HepG2 (cell line): Measurements from ENCODE around the gene MVP. TPM values are rescaled to one million over a fixed set of nuclear protein-coding genes. Genes with fewer than 3 reads are reported as not detected.

Experiments used
- BHLHE40 ChIP-seq: IDR thresholded peaks from 2 replicates; pipeline ENCODE4 v1.6.1; 2011; ENCODE audit warnings: low read length, improper control_type of control experiment
- HDAC1 ChIP-seq: sonication (generic); formaldehyde crosslinking; IDR thresholded peaks from 2 replicates; pipeline ENCODE4 v1.5.1; 2020; ENCODE audit warnings: mild to moderate bottlenecking, missing genetic modification reagents
- NFE2 ChIP-seq: sonication (generic); formaldehyde crosslinking; IDR thresholded peaks from 2 replicates; pipeline ENCODE4 v1.4.0; 2020; ENCODE audit warnings: missing genetic modification reagents
- PHF5A ChIP-seq: IDR thresholded peaks from one replicate; pipeline ENCODE4 v1.6.1; 2018; ENCODE audit warnings: low read depth, missing genetic modification reagents; ENCODE audit not compliant: unreplicated experiment
- RARA ChIP-seq: IDR thresholded peaks from 2 replicates; pipeline ENCODE4 v1.6.1; 2016; ENCODE audit warnings: missing genetic modification reagents, missing compliant biosample characterization
- SNAPC2 ChIP-seq: sonication (generic); formaldehyde crosslinking; IDR thresholded peaks from 2 replicates; pipeline ENCODE4 v1.8.1; 2022; ENCODE audit warnings: mild to moderate bottlenecking, missing genetic modification reagents
- SRF ChIP-seq: IDR thresholded peaks from 2 replicates; pipeline ENCODE4 v1.6.1; 2011; ENCODE audit warnings: mild to moderate bottlenecking, low read depth, low read length, moderate library complexity
- ZNF343 ChIP-seq: sonication (generic); formaldehyde crosslinking; IDR thresholded peaks from 2 replicates; pipeline ENCODE4 v1.4.0; 2020; ENCODE audit warnings: mild to moderate bottlenecking, missing genetic modification reagents
- ZNF652 ChIP-seq: IDR thresholded peaks from 2 replicates; pipeline ENCODE4 v1.6.1; 2016; ENCODE audit warnings: low read depth, borderline replicate concordance
- ZSCAN25 ChIP-seq: sonication (generic); formaldehyde crosslinking; IDR thresholded peaks from 2 replicates; pipeline ENCODE4 v1.8.0; 2022; ENCODE audit warnings: mild to moderate bottlenecking, missing genetic modification reagents
- polyA plus RNA-seq, 8 experiments: library from polyadenylated mRNA; depleted of rRNA in 3 of 8; stranded (reverse) in 7 of 8; unstranded in 1 of 8; fragments of >200 nt; fragmentation: Illumina TruSeq in 4 of 8; extraction: Trizol in 4 of 8; gene quantifications; 2 replicates each; pipeline versions ENCODE4 v1.2.1 to v1.2.3, GENCODE V29; 2011 to 2016; ENCODE audit warnings: low read depth in 4 of 8, missing spikeins in 1 of 8, mixed read lengths in 1 of 8; ENCODE audit not compliant: insufficient read depth in 1 of 8
- total RNA-seq, 5 experiments: library from RNA; depleted of rRNA; stranded (reverse); fragments of >200 nt; fragmentation: Illumina TruSeq; extraction: Trizol; gene quantifications; 2 replicates each; pipeline ENCODE4 v1.2.3, GENCODE V29; 2016; ENCODE audit warnings: low read depth in 1 of 5
- TF ChIP-seq, protein P1 (sequence below): sonication (generic); formaldehyde crosslinking; IDR thresholded peaks from 2 replicates; pipeline ENCODE4 v1.4.0; 2020; ENCODE audit warnings: missing genetic modification reagents
- TF ChIP-seq, protein P2 (sequence below): sonication (generic); formaldehyde crosslinking; IDR thresholded peaks from 2 replicates; pipeline ENCODE4 v1.8.1; 2022; ENCODE audit warnings: mild to moderate bottlenecking, missing genetic modification reagents
- TF ChIP-seq, protein P3 (sequence below), 2 experiments: sonication (generic) in 1 of 2; formaldehyde crosslinking in 1 of 2; IDR thresholded peaks; 2 replicates each; pipeline versions ENCODE4 v1.4.0 to v1.6.1; 2016 to 2020; ENCODE audit warnings: borderline replicate concordance in 1 of 2, low read depth in 1 of 2, mild to moderate bottlenecking in 1 of 2, missing genetic modification reagents in 1 of 2
- TF ChIP-seq, protein P4 (sequence below): sonication (generic); formaldehyde crosslinking; IDR thresholded peaks from 2 replicates; pipeline ENCODE4 v1.4.0; 2020; ENCODE audit warnings: missing genetic modification reagents
- TF ChIP-seq, protein P5 (sequence below): sonication (generic); formaldehyde crosslinking; conservative IDR thresholded peaks from 2 replicates; pipeline ENCODE4 v1.4.0; 2020; ENCODE audit warnings: missing genetic modification reagents
- TF ChIP-seq, protein P6 (sequence below): sonication (generic); formaldehyde crosslinking; IDR thresholded peaks from 2 replicates; pipeline ENCODE4 v1.5.1; 2020; ENCODE audit warnings: missing genetic modification reagents, mild to moderate bottlenecking, borderline replicate concordance

The MVP gene
- total and polyA plus RNA-seq, 2 of the 13 experiments (the other 11 are each of a cell fraction or from before 2014, with no cell fraction given), result 22.9 to 43.5 TPM

DNA sequence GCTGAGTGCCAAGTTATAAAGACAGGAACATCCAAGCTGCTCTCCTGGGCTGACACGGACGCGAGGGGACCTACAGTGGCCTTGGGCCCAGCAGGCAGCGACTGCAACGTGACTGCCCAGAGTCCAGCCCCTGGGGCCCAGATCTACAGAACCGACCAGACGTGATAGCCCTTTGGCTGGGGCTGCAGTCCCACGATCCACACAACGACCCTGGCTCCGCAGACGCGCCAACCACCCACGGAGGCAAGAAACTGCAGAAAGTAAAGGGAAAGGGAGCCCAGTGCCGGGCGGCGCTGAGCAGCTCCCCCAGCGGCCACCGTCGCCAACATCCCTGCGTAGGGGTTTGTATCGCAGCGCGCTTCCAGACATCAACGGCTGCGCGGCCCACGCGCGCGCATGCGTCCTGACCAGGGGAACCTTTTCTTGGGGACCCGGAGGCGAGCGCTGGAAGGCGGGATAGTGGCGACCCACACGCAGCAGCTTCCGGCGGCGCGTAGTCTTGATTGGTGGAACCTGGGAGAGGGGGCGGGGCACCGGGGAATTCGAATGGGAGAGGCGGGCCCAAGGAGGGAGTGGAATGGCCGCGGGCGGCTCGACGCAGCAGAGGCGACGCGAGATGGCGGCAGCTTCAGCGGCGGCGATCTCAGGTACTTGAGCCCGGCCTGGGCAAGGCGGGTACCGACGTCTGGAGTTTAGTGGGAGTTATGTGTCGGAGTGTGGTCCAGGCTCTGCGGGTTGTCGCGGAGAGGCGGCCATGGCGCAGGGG is 29.9 kb upstream of the MVP start, which contains the start of gene KIF22 (continued):
- TF ChIP-seq SNAPC2 (CRISPR knock-in tag) (peak; percentile 74; the same call in 1 of the 2 replicates), ZNF343 (no peak; the same call in 1 of the 2 replicates), SRF (peak; percentile 48; the same call in 1 of the 2 replicates), PHF5A (CRISPR knock-in tag) (no peak), ZNF652 (CRISPR knock-in tag) (no peak; the same call in 1 of the 2 replicates), RARA (CRISPR knock-in tag) (peak; percentile 32; the same call in 1 of the 2 replicates), HDAC1 (peak; percentile 98), ZSCAN25 (CRISPR knock-in tag) (peak; percentile 72), BHLHE40 (peak; percentile 60; the same call in 1 of the 2 replicates), NFE2 (0 out of 2 replicates have a peak, but pooled peaks have one; percentile 31)
- TF ChIP-seq, protein P1, sequence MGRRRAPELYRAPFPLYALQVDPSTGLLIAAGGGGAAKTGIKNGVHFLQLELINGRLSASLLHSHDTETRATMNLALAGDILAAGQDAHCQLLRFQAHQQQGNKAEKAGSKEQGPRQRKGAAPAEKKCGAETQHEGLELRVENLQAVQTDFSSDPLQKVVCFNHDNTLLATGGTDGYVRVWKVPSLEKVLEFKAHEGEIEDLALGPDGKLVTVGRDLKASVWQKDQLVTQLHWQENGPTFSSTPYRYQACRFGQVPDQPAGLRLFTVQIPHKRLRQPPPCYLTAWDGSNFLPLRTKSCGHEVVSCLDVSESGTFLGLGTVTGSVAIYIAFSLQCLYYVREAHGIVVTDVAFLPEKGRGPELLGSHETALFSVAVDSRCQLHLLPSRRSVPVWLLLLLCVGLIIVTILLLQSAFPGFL (CRISPR knock-in tag), result no peak
- TF ChIP-seq, protein P2, sequence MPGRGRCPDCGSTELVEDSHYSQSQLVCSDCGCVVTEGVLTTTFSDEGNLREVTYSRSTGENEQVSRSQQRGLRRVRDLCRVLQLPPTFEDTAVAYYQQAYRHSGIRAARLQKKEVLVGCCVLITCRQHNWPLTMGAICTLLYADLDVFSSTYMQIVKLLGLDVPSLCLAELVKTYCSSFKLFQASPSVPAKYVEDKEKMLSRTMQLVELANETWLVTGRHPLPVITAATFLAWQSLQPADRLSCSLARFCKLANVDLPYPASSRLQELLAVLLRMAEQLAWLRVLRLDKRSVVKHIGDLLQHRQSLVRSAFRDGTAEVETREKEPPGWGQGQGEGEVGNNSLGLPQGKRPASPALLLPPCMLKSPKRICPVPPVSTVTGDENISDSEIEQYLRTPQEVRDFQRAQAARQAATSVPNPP (CRISPR knock-in tag), result peak; percentile 89
- TF ChIP-seq, protein P3, sequence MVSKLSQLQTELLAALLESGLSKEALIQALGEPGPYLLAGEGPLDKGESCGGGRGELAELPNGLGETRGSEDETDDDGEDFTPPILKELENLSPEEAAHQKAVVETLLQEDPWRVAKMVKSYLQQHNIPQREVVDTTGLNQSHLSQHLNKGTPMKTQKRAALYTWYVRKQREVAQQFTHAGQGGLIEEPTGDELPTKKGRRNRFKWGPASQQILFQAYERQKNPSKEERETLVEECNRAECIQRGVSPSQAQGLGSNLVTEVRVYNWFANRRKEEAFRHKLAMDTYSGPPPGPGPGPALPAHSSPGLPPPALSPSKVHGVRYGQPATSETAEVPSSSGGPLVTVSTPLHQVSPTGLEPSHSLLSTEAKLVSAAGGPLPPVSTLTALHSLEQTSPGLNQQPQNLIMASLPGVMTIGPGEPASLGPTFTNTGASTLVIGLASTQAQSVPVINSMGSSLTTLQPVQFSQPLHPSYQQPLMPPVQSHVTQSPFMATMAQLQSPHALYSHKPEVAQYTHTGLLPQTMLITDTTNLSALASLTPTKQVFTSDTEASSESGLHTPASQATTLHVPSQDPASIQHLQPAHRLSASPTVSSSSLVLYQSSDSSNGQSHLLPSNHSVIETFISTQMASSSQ (IDR thresholded peaks at IDR 0.05; ENCODE audit: low read depth), result no peak
- TF ChIP-seq, protein P3 (CRISPR knock-in tag; IDR thresholded peaks at IDR 0.05; ENCODE audit: borderline replicate concordance), result peak; percentile 60
- TF ChIP-seq, protein P4, sequence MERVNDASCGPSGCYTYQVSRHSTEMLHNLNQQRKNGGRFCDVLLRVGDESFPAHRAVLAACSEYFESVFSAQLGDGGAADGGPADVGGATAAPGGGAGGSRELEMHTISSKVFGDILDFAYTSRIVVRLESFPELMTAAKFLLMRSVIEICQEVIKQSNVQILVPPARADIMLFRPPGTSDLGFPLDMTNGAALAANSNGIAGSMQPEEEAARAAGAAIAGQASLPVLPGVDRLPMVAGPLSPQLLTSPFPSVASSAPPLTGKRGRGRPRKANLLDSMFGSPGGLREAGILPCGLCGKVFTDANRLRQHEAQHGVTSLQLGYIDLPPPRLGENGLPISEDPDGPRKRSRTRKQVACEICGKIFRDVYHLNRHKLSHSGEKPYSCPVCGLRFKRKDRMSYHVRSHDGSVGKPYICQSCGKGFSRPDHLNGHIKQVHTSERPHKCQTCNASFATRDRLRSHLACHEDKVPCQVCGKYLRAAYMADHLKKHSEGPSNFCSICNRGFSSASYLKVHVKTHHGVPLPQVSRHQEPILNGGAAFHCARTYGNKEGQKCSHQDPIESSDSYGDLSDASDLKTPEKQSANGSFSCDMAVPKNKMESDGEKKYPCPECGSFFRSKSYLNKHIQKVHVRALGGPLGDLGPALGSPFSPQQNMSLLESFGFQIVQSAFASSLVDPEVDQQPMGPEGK (CRISPR knock-in tag), result peak; percentile 47; the same call in 1 of the 2 replicates
- TF ChIP-seq, protein P5, sequence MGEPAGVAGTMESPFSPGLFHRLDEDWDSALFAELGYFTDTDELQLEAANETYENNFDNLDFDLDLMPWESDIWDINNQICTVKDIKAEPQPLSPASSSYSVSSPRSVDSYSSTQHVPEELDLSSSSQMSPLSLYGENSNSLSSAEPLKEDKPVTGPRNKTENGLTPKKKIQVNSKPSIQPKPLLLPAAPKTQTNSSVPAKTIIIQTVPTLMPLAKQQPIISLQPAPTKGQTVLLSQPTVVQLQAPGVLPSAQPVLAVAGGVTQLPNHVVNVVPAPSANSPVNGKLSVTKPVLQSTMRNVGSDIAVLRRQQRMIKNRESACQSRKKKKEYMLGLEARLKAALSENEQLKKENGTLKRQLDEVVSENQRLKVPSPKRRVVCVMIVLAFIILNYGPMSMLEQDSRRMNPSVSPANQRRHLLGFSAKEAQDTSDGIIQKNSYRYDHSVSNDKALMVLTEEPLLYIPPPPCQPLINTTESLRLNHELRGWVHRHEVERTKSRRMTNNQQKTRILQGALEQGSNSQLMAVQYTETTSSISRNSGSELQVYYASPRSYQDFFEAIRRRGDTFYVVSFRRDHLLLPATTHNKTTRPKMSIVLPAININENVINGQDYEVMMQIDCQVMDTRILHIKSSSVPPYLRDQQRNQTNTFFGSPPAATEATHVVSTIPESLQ (CRISPR knock-in tag), result peak; percentile 79; the same call in 1 of the 2 replicates
- TF ChIP-seq, protein P6, sequence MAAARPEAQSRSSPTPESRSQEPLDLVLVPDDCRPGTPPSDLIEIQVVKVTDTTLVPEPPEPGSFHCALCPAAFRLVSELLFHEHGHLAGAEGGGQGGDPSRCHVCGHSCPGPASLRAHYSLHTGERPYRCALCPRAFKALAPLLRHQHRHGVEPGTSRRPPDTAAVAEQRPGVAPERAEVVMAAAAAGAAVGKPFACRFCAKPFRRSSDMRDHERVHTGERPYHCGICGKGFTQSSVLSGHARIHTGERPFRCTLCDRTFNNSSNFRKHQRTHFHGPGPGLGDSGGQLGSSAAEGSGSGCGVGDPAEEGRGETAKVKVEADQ (CRISPR knock-in tag), result 0 out of 2 replicates have a peak, but pooled peaks have one; percentile 13
